Stimulated activated CD8-positive, alpha-beta memory T cell treated with anti-CD3 and anti-CD28 coated beads, Interleukin-4, amount 100 ng/mL, for 48 hours (primary cell): ENCODE results near the gene GTPBP4.
A peak's percentile ranks its signal among the peaks of the same experiment; 100 is the strongest.

Experiments
- DNase-seq: peaks from one replicate; pipeline ENCODE4 v3.0.0-alpha.2; 2020

The GTPBP4 gene

DNA sequence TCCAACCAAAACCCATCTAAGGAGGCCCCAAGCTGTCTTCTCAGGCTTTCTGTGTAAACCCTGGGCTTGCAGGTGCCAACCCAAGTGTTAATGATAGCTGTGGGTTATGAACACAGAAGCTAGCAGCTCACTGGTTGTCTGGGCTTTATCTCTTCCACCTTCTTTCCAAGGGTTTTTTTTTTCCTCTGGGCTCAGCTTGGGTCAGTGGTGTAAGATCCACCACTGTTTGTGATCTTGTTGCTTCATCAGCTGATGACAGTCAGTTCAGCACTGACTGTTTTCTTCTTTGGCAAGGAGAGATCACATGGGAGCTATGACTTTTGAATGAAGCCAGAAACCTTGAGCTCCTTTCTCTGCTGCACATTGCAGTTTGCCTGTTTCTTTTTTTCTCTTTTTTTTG is 4.6 kb downstream of the GTPBP4 start:
- DNase-seq = no peak

DNA sequence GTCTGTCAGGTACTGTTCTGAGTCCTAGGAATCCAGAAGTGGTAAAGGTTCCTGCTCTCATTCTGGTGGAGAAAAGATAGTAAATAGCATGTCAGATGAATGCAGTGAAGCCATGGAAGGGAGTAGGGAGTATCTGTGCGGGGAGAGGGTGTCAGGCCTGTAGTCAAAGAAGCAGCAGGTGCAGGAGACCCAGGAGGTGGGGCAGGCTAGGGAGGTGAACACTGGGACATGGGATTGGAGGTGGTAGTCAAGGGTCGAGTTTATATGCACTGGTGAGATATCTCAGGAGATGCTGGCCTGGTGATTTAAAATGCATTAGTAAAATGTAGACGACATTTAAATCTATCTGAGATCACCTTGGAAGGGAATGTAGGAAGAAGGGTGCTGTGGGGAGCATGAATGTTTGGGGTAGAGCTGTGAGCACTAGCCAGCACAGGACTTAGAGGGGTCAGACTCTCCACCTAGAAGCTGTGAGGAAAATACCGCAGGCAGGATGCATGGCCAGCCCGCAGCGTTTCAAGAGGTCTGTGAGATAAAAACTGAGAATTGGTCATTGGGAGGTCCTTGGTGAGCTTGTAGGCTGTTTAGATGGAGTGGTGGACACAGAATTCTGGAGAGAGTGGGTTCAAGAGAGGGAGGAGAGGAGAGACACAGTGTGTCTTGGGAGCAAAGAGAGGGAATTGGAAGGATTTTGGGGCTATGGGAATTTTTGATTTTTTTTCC is 6.8 kb downstream of the GTPBP4 start:
- no peak for DNase-seq

DNA sequence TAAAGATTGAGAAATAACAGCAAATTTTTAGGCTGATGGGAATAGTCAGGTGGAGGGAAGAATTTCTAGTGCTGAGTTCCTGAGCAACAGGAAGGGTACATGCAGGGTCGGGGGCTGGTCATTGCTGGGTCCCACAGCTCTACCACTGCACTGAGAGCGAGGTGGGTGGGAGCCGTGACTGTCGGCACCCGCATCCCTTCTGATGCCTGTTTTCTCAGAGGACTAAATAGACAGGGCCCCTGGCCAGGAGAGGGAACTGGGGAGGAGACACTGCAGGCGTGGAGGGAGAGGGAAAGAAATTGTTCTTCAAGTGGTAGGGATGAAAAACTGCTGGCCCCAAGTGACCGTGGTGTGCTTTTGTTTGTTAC is 7.3 kb downstream of the GTPBP4 start:
- no peak for DNase-seq

DNA sequence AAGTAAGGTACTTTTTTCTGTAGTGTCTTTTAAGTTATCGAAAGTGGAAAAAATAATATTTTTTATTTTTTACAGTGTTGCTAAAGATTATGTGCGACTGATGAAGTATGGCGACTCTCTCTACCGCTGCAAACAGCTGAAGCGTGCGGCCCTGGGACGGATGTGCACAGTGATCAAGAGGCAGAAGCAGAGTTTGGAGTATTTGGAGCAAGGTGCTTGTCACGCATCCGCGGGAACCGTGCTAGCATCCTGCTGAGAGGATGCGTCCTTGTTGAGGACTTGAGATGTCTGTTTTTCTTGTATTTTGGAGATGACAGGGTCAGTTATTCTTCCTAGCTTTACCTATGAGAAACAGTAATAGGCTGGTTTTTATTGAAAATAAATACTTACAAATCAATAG is 7.8 kb downstream of the GTPBP4 start:
- no peak for DNase-seq

DNA sequence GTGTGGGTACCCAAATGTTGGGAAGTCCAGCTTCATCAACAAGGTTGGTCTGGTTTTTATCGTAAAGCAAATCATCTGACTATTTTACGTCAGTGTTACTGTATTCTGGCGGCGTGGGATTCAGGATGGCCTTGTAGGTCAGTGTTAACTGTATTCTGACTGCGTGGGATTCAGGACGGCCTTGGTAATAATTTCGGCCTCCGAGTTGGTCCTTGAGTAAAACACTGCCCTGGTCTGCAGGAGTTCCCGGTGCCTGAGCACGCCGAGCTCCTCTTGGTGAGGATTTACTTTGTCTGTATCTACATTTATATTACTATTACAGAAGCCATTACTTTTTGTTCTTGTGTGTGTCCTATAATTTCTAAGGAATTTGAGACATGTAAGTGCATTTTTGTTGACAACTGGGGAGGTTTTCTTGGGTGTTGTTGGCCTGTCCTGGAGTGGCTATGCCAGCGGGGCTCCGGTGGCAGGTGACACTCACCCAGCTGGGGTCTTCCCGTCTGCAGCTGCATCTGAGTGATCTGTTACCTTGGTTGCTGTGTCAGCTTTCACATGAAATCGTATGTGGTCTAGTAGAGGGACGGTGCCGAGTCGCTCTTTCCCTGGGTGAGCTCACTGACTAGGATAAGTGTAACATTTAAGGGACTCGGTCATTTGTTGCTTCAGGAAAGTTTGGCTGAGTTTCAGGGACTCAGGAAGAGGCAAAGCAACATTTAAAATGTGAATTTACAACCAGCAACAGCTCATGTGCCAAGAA is 9.2 kb downstream of the GTPBP4 start:
- no peak for DNase-seq

DNA sequence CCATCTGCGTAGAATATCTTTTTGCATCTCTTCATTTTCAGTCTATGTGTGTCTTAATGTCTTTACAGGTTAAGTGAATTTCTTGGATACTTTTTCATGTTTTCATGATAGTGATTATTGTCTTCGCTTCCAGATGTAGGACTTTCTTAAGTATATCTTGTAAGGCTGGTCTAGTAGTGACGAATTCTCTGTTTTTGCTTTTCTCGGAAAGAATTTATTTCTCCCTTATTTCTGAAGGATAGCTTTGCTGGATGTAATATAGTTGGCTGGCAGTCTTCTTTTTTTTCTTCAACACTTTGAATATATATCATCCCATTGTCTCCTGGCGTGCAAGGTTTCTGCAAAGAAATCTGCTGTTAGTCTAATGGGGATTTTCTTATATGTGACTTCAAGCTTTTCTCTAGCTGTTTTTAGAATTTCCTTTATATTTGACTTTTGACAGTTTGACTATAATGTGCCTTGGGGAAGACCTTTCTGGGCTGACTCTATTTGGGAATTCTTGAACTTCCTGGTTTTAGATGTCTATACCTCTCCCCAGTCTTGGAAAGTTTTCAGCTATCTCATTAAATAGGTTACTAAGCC is 14.3 kb downstream of the GTPBP4 start:
- no peak for DNase-seq

DNA sequence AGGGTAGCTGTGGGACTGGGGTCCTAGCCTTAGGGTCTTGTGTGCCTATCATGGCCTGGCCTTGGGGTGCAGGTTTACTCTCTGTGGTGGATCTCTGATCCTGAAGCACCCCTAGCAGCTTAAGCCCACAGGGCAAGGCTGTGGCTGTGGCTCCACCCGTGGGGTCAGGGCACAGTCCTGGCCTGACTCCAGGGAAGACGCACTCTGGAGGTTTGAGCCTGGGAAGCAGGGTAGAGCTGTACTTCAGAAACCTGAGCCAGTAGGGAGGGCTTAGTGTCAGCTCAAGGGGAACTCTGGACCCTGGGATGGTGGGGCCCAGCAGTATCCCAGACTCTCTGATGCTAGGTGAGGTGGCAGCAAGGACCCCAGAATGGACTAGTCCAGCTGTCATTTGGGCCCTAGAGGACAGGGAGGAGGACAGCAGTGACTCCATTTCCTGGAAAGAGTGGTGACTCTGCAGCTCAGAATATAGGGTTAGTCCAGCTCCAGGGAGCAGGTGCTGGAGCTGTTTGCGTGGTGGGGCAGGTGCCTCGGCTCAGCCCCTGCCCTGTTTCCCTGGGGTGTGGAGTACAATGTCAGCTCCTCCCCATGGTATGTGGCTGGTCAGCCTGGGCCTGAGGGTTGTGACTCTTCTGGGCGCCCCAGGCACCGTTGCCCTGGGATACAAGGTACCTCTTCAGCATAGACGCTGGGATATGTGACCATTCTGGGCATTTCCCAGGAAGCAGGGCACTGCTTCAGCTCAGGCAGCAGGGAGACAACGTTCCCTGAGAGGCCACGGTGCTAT is 15.8 kb downstream of the GTPBP4 start:
- DNase-seq = no peak

DNA sequence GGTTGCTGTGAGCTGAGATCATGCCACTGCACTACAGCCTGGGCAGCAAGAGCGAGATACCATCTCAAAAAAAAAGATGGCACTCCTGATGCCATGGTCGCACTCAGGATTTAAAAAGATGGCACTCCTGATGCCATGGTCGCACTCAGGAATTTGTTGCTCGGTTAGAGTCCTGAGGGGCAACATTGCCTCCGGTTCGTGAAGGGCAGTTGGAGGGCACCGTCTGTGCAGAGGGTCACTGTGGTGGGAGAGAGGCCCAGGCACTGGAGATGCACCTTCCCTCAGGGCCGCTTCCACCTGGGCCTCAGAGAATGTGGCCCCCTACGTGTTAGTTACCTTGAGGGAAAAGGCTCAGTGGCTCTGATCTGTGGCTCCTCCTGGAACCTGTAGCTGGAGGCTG is 18.3 kb downstream of the GTPBP4 start:
- peak; percentile 16 for DNase-seq

DNA sequence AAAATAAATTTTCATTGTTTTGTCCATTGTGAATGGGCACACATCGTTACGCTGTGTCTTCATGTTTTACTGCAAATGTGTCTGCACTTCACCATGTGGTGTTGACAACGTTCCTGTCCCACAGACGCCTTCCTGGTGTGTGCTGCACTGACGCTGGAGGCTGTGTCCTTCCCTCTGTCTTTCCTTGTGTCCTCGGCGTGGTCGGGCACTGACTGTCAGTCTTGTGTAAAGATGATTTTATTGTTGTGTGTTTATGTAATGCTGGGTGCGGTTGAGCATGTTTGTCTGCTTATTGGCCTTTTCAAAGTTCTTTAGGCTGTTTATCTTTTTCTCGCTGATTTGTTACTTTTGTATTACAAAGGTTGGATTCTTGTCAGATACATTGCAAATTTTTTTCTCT is 19.3 kb downstream of the GTPBP4 start:
- DNase-seq = peak; percentile 15

DNA sequence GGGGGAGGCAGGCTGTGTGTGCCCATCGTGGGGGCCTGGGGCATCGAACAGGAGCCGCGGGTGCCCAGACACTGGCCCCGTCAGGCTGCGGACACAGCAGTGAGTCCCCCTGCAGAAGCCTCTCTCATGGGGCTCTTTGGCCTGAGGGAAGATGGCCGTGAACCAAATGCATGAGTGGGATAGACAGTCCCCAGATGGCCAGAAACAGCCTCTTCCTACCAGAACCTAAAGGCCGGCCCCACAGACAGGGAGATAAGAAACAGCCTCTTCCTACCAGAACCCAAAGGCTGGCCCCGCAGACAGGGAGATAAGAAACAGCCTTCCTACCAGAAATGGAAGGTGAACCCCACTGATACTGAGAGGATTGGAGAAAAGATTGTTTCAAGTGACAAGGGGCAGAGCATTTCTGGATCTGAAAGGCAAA is 20.8 kb downstream of the GTPBP4 start:
- DNase-seq = no peak

DNA sequence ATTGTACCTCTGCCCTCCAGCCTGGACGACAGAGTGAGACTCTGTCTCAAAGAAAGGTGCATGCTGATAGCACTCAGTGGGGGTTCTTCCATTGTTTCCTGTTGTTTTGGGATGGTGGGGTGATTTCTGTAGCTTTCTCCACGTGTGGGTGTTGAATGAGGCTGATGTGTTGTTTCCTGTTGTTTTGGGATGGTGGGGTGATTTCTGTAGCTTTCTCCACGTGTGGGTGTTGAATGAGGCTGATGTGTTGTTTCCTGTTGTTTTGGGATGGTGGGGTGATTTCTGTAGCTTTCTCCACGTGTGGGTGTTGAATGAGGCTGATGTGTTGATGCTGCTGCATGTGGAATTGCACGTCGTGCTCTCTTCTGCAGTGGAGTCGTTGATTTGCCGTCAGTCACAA is 21.7 kb downstream of the GTPBP4 start:
- peak; percentile 20 for DNase-seq

DNA sequence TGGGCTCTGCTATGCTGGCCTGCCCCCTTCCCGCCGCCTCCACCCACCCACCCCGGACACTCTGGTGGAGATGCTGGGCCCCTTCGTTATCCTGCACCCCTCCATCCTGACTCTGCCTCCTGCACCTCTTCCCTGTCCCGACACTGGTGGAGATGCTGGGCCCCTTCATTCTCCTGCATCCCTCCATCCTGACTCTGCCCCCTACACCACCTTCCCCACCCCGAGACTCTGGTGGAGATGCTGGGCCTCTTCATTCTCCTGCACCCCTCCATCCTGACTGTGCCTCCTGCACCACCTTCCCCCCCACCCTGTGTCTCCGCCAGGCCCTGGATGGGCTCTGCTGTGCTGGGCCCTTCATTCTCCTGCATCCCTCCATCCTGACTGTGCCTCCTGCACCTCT is 22.5 kb downstream of the GTPBP4 start:
- DNase-seq = peak; percentile 19

DNA sequence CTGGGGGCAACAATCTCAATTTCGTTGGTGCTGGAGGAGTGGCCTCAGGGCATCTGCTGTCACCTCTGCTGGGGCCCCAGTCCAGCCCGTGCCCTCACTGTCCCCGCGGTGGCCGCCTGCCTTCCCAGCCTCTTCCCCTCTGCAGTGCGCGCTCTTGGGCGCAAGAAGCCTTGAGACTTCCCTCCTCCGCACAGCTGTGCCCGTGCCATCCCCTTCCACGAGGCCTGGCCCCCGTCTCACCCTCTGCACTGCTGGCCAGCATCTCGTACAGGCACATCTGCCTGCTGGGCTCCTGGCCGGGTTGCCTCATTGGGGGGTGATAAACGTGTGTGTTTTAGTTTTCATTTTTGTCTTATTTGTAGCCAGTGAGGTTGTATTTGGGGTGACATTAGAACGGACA is 23.5 kb downstream of the GTPBP4 start:
- peak; percentile 16 for DNase-seq

DNA sequence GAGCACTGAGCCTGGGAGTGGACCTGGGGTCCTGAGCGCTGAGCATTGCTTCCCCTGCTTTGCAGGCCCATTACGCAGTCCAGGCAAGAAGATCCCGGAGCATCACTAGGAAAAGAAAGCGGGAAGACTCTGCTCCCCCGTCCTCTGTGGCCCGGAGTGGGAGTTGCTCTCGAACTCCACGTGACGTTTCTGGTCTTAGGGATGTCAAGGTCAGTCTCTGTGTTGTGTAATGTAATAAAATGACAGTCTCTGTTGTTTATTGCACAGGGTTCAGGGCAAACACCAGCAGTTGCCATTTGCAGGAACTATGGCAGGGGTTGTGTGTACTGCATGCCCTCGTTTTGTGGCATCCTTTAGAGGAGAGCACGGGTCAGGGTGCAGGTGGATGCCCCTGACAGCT is 27.5 kb downstream of the GTPBP4 start:
- DNase-seq = no peak

DNA sequence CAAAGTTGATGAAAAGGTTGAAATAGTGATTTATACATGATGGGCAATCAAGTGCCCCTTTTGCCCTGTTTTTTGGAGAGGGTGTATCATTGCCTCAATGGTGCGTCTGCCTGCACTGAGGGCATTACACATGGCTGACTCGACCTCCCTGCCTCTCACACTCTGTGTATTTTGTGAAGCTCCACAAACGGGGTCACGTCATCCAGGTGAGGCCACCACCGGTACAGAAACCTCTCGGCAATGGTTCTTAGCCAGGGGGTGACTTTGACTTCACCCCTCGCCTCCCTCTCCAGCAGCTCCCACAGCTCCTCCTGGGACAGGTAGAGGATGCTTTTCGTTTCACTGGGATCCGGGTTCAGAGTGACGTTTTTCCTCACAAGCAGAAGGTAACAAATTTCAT is 31.1 kb downstream of the GTPBP4 start:
- no peak for DNase-seq

DNA sequence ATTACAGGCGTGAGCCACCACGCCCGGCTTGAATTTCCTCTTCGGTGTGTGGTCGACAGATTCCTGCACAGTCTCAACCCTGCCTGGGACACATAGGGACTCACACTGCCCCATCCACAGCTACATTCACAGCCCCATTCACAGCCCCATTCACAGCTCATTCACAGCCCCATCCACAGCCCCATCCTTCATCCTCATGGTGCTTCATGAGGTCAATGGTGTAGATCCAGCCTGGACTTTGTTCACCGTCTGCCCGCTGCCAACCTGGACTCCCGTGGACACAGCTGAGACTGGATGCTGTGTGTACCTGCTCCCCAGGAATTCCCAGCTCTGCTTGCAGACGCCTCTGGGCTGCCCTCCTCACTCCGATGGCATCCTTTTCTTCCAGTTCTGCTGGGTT is 32.2 kb downstream of the GTPBP4 start:
- no peak for DNase-seq

DNA sequence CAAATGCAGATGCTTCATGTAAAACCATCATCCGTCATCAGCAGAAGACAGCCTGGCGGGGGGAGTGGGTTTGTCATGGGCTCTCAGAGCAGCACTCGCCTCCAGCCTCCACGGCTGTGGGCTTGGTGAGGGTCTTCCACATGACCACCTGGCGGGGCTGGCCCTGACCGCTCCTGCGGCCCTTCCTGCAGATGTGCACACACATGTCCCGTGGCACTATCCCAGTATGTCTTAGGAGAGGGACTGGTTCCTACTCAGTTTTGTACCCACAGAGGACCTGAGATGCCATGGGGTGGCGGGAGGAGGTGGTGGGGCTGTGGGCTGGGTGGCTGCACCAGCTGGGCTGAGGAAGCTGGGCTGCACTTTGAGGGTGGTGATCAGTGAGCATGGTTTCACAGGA is 32.7 kb downstream of the GTPBP4 start:
- no peak for DNase-seq

DNA sequence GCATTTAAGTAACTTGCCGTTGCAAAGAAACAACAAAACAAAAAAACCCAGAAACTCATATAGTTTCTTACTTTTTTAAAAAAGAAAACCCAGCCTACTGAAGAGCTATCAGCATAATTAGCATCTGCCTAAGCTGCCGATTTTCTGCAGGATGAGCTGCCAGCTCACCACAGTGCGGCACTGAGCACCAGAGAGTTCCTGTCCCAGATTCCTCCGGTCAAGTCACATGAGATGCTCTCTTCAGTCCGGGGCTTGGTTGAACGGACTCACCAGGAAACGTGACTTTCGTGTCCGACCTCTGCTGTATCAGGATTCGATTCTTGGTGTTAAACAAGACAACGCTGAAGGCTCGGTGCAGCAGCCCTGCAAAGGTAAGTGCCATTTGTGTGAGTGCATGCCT is 34.2 kb downstream of the GTPBP4 start:
- no peak for DNase-seq

DNA sequence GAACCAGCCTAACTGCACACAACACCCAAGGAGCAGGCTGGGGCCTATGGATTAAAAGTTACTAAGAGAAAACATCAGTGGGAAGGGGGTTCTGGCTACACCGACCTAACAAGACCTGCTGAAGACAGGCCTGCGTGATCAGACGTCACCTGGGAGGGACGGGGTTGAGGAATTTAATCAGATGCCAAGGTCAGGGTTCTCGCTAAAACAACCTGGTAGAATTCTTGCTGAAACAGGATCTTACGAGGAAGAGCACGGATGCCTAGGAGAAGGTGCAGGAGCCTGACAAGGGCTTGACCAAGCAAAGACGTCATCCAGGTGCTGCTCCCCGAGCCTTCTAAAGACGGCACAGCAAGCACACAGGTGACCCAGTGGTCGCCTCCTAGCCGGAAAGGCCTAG is 35.9 kb downstream of the GTPBP4 start:
- no peak for DNase-seq

DNA sequence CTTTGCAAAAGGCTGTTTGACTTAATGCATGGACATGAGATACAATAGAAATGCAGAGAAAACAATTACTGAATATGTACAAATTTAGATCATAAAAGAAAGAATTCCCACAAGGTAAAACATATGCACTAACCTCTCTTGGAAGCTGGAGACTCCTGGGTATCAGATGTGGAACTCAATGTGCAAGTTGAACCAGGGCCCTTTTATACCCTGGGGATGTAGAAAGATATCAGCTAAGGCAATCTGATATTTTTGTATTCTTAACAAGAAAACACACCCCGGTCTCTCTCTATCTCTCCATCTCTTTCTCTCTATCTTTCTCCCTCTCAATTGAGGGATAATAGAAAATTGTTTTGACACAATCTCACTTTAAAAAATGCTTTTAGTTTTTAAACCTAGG is 37.4 kb downstream of the GTPBP4 start, which contains the start of gene IDI2:
Gene IDI2, minus strand, starts transcription at position 177 of the 400 bp plus-strand sequence. CDS start 1,136 bp downstream, outside the sequence.
- no peak for DNase-seq

DNA sequence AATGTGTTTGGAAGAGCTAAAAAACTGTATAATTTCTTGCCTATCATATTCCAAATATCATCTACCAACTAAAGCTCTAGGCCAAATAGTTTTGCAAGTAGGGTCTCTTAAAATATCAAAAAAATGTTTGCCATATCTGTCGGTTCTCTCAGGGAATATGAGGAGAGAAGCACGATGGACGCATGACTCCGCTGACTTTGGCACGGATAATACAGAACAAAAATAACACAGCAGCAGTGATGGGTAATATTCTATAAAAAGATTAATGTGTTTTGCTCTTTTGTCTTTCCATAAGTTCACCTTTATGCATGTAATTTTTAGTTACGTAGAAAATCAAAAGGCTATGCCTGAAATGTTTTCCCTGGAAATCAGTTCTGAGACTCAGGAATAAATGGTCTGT is 38.3 kb downstream of the GTPBP4 start:
- no peak for DNase-seq

DNA sequence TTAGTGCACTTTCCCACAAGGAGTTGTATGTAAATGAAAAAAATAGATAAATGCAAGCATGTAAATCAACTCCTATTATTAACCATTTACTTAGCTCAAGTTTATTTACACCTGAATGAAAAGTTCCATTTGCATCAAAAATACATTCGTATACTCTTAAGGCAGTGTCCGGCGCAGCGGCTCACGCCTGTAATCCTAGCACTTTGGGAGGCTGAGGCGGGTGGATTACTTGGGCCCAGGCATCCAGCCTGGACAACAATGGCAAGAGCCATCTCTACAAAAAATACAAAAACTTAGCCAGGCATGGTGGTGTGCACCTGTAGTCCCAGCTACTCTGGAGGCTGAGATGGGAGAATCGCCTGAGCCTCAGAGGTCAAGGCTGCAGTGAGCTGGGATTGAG is 41.6 kb downstream of the GTPBP4 start:
- no peak for DNase-seq

DNA sequence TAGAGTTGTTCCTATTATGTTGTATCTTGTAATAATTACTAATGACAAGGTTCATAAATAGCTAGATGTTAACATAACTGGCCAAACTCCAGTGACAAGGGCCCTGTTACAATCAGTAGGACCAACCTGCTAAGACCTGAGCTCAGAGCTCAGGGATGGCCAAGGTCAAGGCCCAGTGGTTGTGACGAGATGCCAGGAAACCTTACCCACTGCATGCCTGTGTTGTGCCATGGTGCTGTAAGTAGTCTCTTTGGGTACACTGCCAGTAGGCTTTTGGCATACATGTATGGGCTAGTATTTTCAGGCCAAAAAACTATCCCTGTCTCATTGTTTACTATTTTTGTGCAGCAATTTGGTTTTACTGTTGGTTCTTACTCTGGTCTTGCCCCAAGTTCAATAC is 45.4 kb downstream of the GTPBP4 start:
- no peak for DNase-seq
